Activated naive CD8-positive, alpha-beta T cell treated with anti-CD3 and anti-CD28 coated beads, Interleukin-2, amount 50 U/mL, for 16 hours (primary cell): Measurements from ENCODE around the gene BDH1.

Source experiments
- DNase-seq: peaks from one replicate; pipeline ENCODE4 v3.0.0-alpha.2; 2020; ENCODE audit warnings: low read depth, low spot score

Gene BDH1

DNA sequence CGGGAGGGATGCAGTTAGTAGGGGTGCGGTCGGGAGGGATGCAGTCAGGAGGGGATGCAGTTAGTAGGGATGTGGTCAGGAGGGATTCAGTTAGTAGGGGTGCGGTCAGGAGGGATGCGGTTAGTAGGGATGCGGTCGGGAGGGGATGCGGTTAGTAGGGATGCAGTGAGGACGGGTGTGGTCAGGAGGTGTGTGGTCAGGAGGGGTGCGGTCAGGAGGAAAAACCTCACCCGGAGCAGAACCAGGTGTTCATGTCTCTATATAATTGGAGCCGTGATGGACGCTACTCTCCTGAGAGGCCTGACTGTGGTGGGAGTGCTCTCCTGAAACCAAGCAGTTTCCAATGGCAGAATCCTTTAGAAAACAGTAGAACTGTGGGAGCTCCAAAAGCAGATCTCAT lies 95.8 kb downstream of the BDH1 start:
- DNase-seq: no peak
